ENCODE results near the gene ENTREP3.

ENTREP3 gene

DNA sequence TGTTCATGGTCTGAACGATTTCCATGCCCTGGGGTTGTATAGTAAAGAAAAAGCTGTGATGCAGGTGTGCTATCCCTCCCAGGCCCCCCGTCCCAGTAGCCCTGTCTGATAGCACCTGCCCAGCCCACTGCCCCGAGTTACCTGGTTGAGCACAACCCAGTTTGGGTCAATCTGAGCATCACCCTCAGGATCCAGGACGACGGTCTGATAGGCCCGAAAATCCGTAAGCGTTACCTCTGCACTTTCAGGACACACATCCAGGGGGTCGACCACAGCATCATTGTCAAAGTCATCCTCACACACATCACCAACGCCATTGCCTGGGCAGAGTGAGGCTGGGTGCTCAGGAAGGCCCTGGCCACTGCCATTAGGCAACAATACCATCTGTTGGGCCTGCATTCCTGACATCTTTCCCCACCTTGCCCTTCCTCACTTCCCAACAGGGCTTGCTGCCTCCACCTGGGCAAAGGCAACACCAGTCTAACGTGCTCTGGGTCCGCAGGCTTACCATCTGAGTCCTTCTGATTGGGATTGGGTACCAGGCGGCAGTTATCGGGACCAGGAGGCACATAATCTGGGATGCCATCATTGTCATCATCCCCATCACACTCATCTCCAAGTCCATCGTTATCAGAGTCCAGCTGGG is 57.3 kb downstream of the ENTREP3 start:
- no peak for DNase-seq

Measured in NCI-H524 treated with DMSO at 0.1 percent for 48 hours (cell line).